Type B pancreatic cell (in vitro differentiated cells): ENCODE measurements around the gene FAM110D. TPM values are rescaled to one million over a fixed set of nuclear protein-coding genes. Genes with fewer than 3 reads are reported as not detected.

Experiments used
- DNase-seq: peaks from one replicate; pipeline ENCODE4 v3.0.0; 2021; ENCODE audit warnings: mixed read lengths; ENCODE audit not compliant: unreplicated experiment; ENCODE audit errors: extremely low spot score
- H3K27ac Mint-ChIP-seq: 2 replicates; pipeline ENCODE4 v1.8.0; 2021; ENCODE audit warnings: mild to moderate bottlenecking, mixed read lengths
- H3K27me3 Mint-ChIP-seq: 2 replicates; pipeline ENCODE4 v1.8.0; 2021; ENCODE audit warnings: mixed read lengths
- H3K36me3 Mint-ChIP-seq: 2 replicates; pipeline ENCODE4 v1.8.0; 2021; ENCODE audit warnings: mixed read lengths
- H3K4me1 Mint-ChIP-seq: one replicate; pipeline ENCODE4 v1.8.0; 2021; ENCODE audit warnings: mixed read lengths; ENCODE audit not compliant: unreplicated experiment
- H3K4me3 Mint-ChIP-seq: 2 replicates; pipeline ENCODE4 v1.8.0; 2021; ENCODE audit warnings: mild to moderate bottlenecking, mixed read lengths
- H3K9me3 Mint-ChIP-seq: 2 replicates; pipeline ENCODE4 v1.8.0; 2021; ENCODE audit warnings: mixed read lengths
- CTCF ChIP-seq: fragments of 200-600 bp; sonication (generic); conservative IDR thresholded peaks from 2 replicates; pipeline ENCODE4 v1.5.0; 2021; ENCODE audit warnings: antibody characterized with exemption, mild to moderate bottlenecking
- long read RNA-seq: library from polyadenylated mRNA; unstranded; transcript quantifications from one replicate; pipeline ENCODE4 v2.0.0, GENCODE V29; 2020
- total RNA-seq: library from RNA; stranded (reverse); gene quantifications from 2 replicates; pipeline ENCODE4 v1.2.1, GENCODE V29; 2021; ENCODE audit warnings: low replicate concordance

FAM110D gene
- 0.38 and 1.4 TPM in 2 replicates for total RNA-seq
- long read RNA-seq, partial matches to known transcripts, result 0 of 1 reads
- long read RNA-seq, other reads (novel, unspliced or antisense), result 1 of 1 reads

DNA sequence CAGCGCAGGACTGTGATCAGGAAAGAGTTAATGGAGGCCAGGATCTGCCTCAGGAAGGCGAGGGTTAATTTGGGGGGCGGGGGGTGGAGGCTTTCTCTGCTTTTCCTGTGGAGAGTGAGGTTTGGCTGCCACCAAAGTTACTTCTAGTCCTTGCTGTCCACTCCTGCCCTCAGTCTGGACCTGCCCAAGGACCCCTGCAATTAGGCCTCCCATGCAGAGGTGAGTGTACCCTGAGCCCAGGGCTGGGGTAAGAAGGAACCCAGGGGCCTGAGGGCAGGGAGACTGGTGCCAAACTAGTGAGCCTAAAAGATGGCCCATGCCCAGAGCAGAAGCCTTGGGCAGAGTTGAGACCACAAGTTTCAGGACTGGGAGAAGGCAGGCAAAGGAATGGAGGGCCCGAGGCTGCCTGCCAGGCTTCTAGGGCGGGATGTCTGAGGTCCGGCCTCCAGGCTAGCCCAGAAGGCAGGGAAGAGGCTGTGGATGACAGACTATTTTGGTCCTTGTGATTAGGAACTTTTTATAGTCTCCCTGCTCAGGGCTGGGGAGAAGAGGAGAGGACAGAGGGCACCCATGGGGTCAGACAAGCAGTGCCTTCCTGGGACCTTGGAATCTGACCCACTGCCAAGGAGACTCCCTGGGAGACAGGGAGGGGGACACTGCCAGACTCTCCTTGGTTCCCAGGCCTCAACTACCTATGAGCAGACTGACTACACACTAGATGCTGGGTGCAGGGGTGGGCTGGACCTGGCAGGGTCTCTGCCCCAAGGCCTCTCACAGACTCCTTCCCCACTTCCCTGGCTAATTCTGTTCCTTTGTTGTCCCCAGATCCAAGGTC, at the start of gene FAM110D:
FAM110D (plus strand) TSS at position 172 of the 835 bp plus-strand sequence. CDS start 2,213 bp downstream, outside the sequence.
- Mint-ChIP-seq H3K27ac (no peak within 1 kb of the TSS), H3K4me3 (peak within 1 kb of the TSS; percentile 80)
- TF ChIP-seq CTCF, result no peak

DNA sequence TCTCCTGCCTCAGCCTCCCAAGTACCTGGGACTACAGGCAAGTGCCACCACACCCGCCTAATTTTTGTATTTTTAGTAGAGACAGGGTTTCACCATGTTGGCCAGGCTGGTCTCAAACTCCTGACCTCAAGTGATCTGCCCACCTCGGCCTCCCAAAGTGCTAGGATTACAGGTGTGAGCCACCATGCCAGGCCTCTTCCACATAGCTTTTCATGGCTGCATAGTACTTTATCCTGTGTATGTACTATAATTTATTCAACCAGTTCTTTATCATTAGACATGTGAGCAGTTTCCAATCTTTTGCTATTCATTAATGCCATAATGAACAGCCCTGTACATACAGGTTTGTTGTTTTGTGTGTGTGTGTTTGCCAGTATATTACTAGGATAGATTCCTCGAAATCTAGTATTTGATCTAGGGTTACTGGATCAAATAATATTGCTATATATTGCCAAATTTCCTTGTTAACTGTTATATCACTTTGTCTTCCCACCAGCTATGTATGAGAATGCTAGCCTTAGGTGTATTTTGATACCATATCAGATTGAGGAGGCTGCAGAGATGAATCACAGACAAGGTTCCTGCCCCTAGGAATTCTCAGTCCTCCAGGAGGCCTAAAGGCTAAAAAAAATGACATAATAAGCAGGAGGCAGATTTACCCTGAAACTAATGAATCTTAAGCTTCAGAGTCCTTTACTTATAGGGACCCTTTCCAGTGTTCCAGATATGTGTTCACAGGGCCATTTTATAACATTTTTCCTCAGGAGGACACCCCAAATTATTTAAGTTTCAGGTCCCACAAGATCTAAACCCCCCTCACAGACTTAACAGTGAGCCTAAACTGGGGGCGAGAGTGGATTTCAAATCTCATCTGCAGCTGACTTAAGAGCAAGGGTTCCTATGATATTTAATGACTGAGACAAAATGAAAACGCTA, 49.4 kb upstream of the FAM110D start:
- no peaks in the 10 kb centered on the region for H3K36me3 Mint-ChIP-seq
- peak overlapping the region; percentile 99 for H3K4me3 Mint-ChIP-seq
- H3K9me3 Mint-ChIP-seq, result no peaks in the 10 kb centered on the region
- H3K27me3 Mint-ChIP-seq, result no peaks in the 10 kb centered on the region
- H3K4me1 Mint-ChIP-seq, result peaks cover 28% of the 10 kb centered on the region
- no peak for DNase-seq
- no peak for TF ChIP-seq CTCF
- H3K27ac Mint-ChIP-seq, result peak overlapping the region; percentile 98

More for the DNA sequence above, at the start of gene FAM110D:
- peaks cover 34% of the 10 kb centered on the region for H3K4me1 Mint-ChIP-seq
- no peaks in the 10 kb centered on the region for H3K9me3 Mint-ChIP-seq
- no peak for DNase-seq
- H3K27me3 Mint-ChIP-seq, result peaks cover 10% of the 10 kb centered on the region
- no peaks in the 10 kb centered on the region for H3K36me3 Mint-ChIP-seq

GRCh38 chr1:26110731-26111529, 47.9 kb upstream of the FAM110D start:
- no peak for TF ChIP-seq CTCF
- peak overlapping the region; percentile 99 for H3K4me3 Mint-ChIP-seq
- H3K9me3 Mint-ChIP-seq, result no peaks in the 10 kb centered on the region
- peaks cover 20% of the 10 kb centered on the region for H3K4me1 Mint-ChIP-seq
- peak; percentile 84 for DNase-seq
- no peaks in the 10 kb centered on the region for H3K36me3 Mint-ChIP-seq
- H3K27me3 Mint-ChIP-seq, result no peaks in the 10 kb centered on the region
- peak overlapping the region; percentile 98 for H3K27ac Mint-ChIP-seq

DNA sequence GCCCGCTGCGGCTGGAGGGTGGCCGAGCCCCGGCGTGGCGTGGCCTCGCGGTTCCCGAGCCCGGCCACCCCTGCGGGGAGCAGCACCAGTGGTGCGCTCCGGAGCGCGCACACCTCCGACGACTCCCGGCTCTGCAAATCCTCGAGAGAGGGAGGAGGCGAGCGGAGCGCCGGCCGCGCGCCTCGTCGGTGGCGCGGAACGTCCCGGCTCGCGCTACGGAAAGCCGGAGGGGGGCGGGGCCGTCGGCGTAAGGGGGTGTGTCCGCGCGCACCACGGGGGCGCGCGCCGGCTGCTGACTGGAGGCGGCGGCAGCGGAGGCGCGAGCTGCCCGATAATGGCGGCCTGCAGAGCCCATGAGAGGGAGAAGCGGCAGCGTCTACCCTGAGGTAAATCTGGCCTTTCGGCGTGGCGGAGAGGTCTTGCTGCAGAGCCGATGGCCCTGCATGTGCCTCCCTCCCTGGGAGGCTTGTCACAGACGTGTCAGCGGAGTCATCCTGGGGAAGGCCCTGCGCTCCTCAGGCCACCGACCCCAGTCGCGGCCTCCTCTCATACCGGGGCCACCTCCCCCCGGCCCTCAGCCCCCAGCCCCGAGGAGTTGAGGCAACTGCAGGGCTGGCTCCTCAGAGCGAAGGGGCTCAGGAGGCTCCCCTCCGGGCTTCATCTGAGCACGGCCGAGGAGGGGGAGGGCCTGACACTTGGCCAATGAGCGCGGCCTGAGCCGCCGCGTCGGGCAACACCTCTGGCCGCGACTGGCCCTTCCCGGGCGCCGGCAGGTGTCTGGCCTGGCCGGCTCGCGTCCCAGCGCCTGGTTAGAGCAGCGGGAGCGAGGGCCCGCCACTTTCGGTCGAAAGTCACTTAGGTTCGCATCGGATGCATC, 47.1 kb upstream of the FAM110D start, which contains the start of gene PDIK1L:
PDIK1L (plus strand) TSS at position 295 of the 877 bp plus-strand sequence. CDS start 2,485 bp downstream, outside the sequence.
- no peak for TF ChIP-seq CTCF
- Mint-ChIP-seq H3K4me3 (peak within 1 kb of the TSS; percentile 99), H3K27ac (peak within 1 kb of the TSS; percentile 98), H3K36me3 (no peaks in the 10 kb centered on the region), H3K9me3 (no peaks in the 10 kb centered on the region), H3K4me1 (peaks cover 20% of the 10 kb centered on the region), H3K27me3 (no peaks in the 10 kb centered on the region)
- peak; percentile 97 for DNase-seq
